OCI-M2 (cell line): ENCODE results near the gene EFNB1.

ENCODE experiments used
- DNase-seq: peaks from one replicate; lab custom pipeline; 2025; ENCODE audit not compliant: unreplicated experiment; lab: John Stamatoyannopoulos, UW

EFNB1 gene

GRCh38 chrX:68827256-68827655 lies 1.6 kb upstream of the EFNB1 start:
- DNase-seq, result no peak

DNA sequence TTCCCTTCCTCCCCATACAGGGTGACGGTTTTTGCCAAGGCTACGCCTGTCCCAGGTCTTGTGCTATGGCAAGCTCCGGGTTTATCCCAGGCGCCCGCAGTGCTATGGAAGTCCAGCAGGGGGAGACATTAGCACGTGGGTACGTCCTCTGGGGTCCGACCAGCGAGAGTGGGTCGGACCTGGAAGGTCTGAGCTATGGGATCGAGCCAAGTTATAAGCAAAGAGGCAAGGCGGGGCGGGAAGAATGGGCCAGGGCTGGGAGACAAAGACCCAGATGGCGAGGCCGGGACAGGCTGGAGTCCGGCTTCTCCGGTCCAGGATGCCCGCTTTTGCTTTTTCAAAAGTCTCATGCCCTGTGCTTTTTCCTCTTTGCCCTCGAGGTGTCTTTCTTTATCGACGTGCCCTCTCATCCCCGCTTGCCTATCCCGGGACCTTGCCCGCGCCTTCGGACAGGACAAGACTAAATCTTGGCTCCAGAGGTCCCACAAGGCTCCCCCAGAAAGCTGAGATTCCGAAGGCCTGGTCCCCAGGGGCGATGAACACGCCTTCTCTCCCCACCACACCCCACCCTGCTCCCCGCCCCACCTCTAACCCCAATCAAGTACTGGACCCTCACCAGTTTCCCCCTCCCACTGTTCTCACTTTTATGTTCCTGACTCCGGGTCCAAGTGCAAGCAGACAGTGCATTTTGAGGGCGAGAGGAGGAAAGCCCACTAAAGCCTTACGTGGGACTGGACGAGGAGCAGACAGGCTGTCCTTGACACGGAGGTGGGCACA lies 785 bp upstream of the EFNB1 start:
- DNase-seq, result peak; percentile 37

- DNase-seq, result no peak
These were observed 979 bp downstream of the EFNB1 start for GRCh38 chrX:68829582-68830418.

DNA sequence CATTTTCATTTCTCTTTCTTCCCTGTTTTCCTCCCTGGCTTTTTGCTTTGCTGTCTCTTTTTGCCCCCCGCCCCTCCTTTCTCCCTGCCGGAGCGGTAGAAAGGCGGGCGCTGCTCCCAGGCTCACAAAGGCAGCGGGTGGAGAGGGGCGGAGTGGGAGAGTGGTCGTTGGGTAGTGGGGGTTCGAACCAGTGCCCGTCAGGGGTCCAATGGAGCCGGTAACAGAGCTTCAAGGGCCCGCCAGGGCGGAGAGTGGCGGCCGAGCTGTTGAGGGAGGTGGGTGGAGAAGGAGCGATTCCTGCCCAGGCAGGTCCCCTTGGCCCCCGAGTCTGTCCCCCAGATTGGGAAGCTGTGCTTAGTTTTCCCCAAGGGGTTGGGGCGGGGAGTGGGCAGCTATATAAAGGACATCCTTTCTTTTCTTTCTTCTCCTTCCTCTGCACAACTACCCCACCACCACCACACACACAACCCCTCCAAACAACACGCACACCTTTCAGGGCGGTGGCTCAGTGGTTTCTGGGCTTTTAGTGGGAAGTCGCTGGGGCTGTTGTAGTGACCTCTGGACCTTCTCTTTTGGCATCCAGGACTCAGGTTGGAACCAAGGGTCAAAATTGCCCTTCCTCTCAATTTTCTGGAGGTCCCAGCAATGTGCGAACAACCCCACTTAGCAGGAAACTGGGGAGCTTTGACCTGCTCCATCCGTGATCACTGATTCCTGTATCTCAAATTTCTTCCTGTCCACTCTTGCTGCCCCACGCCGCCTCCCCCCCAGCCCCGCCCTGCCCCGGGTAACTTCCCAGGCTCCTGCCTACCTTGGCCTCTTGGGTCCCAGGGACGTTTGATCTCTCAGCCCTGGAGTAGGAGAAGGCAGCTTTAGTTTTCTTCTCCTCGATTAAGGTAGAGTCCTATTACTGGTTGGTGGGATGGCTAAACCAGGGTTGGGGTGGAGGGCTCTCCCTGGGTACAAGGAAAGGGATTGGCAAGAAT lies 1.9 kb downstream of the EFNB1 start:
- DNase-seq, result no peak

DNA sequence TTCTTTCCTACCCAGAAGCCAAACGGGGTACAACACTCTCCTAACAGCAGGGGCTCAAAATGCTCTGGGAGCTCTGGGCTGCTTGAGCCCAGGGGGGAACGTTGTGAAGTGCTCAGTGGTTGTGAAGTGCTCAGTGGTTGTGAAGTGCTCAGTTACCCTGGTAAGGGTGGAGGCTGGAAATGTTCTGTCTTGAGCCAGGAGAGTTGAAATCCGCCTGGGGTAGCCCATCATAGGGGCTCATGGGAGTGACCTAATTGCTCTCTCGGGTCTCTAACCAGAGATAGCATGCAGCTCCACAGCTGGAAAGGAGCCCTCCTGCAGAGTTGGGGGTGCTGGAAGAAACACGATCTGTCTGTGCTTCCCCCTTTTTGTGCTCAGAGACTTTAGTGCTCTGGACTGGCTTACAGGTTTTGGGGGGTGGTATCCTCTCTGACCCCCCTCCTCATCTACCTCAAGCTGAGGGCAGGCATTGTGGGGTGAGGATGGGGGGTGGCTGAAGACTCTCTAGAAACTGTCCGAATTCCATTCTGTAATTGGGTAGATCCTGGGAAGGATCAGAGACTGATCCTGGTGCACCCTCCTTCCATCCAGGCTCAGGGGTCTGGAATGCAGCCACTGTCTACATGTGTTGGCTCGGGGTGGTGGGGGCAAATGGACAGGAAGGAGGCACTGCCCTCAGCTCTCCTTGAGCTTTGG lies 2.7 kb downstream of the EFNB1 start:
- no peak for DNase-seq

DNA sequence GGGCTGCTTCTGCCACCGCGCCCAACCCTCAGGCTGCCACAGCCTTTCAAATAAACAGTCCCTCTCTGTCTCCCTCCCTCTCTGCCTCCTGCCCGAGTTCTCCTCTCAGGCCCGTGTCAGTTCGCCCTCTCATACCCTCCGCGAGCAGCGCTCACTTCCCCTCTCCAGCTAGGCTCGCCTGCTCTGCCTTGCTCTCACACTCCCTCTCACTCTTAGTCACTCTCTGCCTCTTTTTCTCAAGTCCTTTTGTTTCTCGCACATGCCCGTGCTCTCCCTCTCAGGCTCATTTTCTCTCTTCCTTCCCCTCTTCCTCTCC lies 3.2 kb downstream of the EFNB1 start:
- no peak for DNase-seq

DNA sequence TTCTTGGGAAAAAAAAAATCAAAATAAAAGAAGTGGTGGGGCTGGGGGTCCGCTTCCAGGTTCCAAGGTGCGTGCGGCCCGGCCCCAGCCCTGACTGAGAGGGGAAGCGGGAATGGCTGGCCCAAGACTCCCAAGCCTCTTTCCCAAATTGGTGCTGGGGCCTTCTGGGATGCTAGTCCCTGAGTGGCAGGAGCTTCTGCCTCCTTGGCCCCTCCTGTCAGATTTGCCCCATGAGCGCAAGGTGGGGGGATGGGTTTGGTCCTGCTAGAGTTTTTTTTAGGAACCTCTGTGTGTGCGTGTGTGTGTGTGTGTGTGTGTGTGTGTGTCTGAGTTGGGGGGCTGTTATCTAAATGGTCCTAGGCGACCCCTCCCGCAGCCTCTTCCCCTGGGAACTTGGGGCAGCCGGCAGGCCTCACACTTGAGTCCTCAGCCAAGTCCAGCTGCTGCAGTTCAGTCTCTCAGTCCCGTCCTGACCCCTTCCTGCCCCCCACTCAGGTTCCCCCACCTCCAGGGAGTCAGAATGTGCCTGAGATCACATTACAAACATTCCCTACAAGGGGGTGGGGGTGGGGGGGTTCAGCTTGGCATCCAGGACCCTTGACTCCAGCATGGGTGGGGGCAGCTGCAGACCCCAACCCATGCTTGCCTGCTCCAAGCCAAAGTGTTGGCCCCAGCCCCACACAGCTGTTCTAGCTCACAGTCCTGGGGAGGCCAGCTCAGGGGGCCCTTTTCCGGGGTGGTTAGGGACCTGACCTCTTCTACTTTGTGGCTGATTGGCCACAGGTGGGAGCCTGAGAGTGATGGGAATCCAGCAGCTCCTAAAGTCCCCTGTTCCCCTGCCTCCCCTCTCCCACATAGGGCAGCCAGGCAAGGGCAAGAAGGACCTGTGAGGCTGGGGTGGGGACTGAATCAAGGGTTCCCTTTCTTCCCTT lies 4.0 kb downstream of the EFNB1 start:
- no peak for DNase-seq

GRCh38 chrX:68833448-68833805 lies 4.6 kb downstream of the EFNB1 start:
- no peak for DNase-seq

DNA sequence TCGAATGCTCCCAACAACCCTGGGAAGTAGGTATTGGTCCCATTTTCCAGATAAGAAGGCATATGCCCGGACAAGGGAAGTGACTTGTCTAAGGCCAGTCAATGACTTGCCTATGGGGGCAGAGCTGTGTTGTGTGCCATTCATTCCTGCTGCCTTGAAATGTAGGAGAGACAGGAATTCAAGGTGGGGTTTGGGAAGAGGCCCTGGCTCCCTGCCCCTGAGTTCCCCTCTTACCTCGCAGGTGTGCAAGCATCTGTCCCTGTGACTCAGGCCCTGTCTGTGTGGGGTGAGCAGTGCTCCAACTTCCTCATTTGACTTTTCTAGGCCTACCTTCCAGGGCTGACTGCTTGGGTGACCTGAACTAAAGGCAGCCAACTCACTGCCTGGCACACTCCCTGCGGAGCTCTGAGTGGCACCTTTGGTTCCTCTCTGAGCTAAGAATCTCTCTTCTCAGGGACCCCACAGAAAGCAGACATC lies 5.1 kb downstream of the EFNB1 start:
- DNase-seq, result no peak

GRCh38 chrX:68834371-68835103 lies 5.7 kb downstream of the EFNB1 start:
- DNase-seq, result no peak

DNA sequence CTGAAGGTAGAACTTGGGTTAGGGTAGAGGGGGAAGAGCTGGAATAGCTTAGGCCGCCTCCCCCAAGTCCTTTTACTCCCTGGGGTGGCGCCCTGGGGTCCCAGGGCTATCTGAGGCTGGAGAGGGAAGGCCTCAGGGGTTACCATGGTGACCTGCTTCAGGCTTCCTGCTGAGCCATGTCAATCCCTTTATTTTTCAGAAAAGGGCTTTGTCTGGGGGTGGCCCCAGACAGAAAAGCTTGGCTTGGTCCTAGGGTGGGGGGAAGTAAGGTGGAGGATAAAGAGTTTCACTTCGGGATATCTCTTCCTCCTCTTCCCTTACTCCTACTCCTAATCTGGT lies 6.3 kb downstream of the EFNB1 start:
- no peak for DNase-seq

DNA sequence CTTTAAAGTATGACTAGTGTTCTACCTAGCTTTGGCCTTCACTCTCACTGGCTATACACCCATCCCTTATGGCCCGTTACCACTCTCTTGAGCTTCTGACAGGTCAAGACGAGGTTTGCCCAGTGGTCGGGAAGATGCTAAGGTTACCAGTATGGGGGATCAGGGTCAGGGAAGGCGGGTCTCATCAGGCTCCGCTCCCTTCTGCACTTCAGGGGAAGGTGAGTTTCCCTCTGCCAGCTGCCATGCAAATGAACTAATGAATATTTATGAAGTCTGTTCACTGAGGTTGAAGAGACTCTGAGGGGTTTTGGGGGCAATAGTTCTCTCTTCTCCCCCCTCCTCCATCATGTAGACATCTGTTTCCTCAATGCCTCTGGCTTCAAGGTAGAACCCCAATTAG lies 6.6 kb downstream of the EFNB1 start:
- no peak for DNase-seq

- DNase-seq, result no peak
These were observed 8.3 kb downstream of the EFNB1 start for GRCh38 chrX:68837119-68837518.

DNA sequence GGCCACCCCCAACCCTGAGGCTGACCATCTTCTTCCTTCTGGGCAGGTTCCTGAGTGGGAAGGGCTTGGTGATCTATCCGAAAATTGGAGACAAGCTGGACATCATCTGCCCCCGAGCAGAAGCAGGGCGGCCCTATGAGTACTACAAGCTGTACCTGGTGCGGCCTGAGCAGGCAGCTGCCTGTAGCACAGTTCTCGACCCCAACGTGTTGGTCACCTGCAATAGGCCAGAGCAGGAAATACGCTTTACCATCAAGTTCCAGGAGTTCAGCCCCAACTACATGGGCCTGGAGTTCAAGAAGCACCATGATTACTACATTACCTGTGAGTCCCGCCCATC lies 9.7 kb downstream of the EFNB1 start:
- no peak for DNase-seq

GRCh38 chrX:68839771-68840170 lies 10.9 kb downstream of the EFNB1 start:
- DNase-seq, result no peak

DNA sequence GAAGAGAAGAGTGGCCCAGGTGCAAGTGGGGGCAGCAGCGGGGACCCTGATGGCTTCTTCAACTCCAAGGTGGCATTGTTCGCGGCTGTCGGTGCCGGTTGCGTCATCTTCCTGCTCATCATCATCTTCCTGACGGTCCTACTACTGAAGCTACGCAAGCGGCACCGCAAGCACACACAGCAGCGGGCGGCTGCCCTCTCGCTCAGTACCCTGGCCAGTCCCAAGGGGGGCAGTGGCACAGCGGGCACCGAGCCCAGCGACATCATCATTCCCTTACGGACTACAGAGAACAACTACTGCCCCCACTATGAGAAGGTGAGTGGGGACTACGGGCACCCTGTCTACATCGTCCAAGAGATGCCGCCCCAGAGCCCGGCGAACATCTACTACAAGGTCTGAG lies 11.4 kb downstream of the EFNB1 start:
- no peak for DNase-seq

DNA sequence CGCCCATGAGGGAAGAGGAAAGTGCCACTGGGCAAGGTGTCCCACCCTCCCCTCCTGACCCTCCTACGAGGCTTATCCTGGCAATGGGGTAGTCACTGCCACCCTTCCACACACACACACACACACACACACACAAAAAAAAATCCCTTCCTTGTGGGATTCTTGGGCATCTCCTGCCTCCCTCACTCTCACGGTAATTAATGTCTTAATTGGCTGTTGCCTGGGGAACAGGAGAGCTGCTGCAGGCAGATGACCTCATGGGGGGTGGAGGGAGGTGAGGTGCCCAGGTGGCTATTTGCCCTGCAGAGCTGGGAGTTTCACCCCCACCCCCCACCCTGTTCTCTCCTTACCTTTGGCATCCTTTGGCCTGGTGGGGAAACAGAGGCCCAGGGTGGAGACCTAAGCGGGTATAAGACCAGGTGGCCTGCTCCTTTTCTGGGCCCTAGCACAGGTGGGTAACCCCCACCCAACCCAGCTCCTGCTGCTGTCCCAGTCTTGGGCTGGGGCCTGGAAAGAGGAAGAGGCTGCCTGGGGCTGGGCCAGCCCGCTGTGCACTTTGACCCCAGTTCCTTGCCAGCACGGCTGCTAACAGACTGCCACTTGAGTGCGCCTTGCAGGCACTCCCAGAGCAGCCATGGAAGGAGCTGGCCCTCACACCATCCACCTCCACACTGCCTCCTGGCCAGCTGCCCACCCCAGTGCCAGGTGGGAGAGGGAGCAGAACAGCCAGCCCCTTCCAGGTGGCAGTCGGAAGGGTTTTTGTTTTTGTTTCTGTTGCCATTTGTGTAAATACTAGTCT lies 12.6 kb downstream of the EFNB1 start:
- DNase-seq, result no peak

DNA sequence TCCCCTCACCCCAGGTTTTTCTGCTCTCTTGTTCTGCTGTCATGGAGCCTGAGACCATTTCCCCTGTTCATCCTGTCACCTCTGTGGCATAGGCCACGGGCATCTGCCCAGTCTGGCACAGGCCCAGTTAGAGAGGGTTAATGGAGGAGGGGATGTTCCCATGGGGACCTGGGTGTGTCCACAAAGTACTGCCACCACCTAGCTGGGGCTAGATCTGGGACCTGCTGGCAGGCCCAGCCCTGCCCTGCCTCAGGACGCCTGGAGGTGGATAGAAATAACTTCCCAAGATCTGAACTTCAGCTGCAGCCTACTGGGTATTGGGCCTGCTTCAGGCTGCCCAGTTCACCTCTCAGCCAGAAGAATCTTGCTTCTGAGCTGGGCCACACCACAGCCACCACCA lies 13.5 kb downstream of the EFNB1 start:
- no peak for DNase-seq
